ENCODE data around the gene ANGPTL8.

Gene ANGPTL8

GRCh38 chr19:11223200-11223599 lies 16.2 kb upstream of the ANGPTL8 start:
- Histone ChIP-seq H3K27me3 (ENCODE audit: low read depth, low read length) (no peaks in the 10 kb centered on the region), H3K4me3 (ENCODE audit: low read length) (no peak overlapping the region), H3K79me2 (ENCODE audit: low read length) (no peaks in the 10 kb centered on the region), H3K9ac (ENCODE audit: low read length) (no peak overlapping the region), H3K9me3 (ENCODE audit: insufficient read depth, low read length) (no peaks in the 10 kb centered on the region), H3K4me1 (ENCODE audit: low read length) (no peaks in the 10 kb centered on the region), H3K4me2 (ENCODE audit: low read length) (no peak overlapping the region), H3K36me3 (replicated peaks; ENCODE audit: low read depth, low read length) (peaks cover 11% of the 10 kb centered on the region), H3K27ac (ENCODE audit: low read length) (no peak overlapping the region), H2AFZ (ENCODE audit: low read depth, low read length) (no peak overlapping the region), H4K20me1 (ENCODE audit: insufficient read depth, low read length) (no peaks in the 10 kb centered on the region)
- TF ChIP-seq EZH2phosphoT487 (IDR thresholded peaks at IDR 0.05; ENCODE audit: low read depth) (no peak), CTCF (IDR thresholded peaks at IDR 0.05; ENCODE audit: low read depth, low read length) (no peak)

- H2AFZ ChIP-seq (ENCODE audit: low read depth, low read length): no peak overlapping the region
- H3K9me3 ChIP-seq (ENCODE audit: insufficient read depth, low read length): no peaks in the 10 kb centered on the region
- no peaks in the 10 kb centered on the region for H3K4me1 ChIP-seq (ENCODE audit: low read length)
- H3K9ac ChIP-seq (ENCODE audit: low read length): no peak overlapping the region
- no peak overlapping the region for H3K4me3 ChIP-seq (ENCODE audit: low read length)
- TF ChIP-seq EZH2phosphoT487 (IDR thresholded peaks at IDR 0.05; ENCODE audit: low read depth): no peak
- TF ChIP-seq CTCF (IDR thresholded peaks at IDR 0.05; ENCODE audit: low read depth, low read length): no peak
- no peak overlapping the region for H3K4me2 ChIP-seq (ENCODE audit: low read length)
- no peaks in the 10 kb centered on the region for H4K20me1 ChIP-seq (ENCODE audit: insufficient read depth, low read length)
- no peak overlapping the region for H3K27ac ChIP-seq (ENCODE audit: low read length)
- peaks cover 11% of the 10 kb centered on the region for H3K36me3 ChIP-seq (replicated peaks; ENCODE audit: low read depth, low read length)
- H3K27me3 ChIP-seq (ENCODE audit: low read depth, low read length): no peaks in the 10 kb centered on the region
- H3K79me2 ChIP-seq (ENCODE audit: low read length): no peaks in the 10 kb centered on the region
Measured at GRCh38 chr19:11224429-11224828, 15.0 kb upstream of the ANGPTL8 start.

GRCh38 chr19:11225172-11225571 lies 14.2 kb upstream of the ANGPTL8 start:
- H3K9me3 ChIP-seq (ENCODE audit: insufficient read depth, low read length): no peaks in the 10 kb centered on the region
- H3K4me1 ChIP-seq (ENCODE audit: low read length): no peaks in the 10 kb centered on the region
- H3K4me2 ChIP-seq (ENCODE audit: low read length): no peak overlapping the region
- no peaks in the 10 kb centered on the region for H3K79me2 ChIP-seq (ENCODE audit: low read length)
- no peak overlapping the region for H3K27ac ChIP-seq (ENCODE audit: low read length)
- no peaks in the 10 kb centered on the region for H4K20me1 ChIP-seq (ENCODE audit: insufficient read depth, low read length)
- H3K36me3 ChIP-seq (replicated peaks; ENCODE audit: low read depth, low read length): peaks cover 11% of the 10 kb centered on the region
- H2AFZ ChIP-seq (ENCODE audit: low read depth, low read length): no peak overlapping the region
- TF ChIP-seq CTCF (IDR thresholded peaks at IDR 0.05; ENCODE audit: low read depth, low read length): no peak
- no peak overlapping the region for H3K4me3 ChIP-seq (ENCODE audit: low read length)
- H3K9ac ChIP-seq (ENCODE audit: low read length): no peak overlapping the region
- no peaks in the 10 kb centered on the region for H3K27me3 ChIP-seq (ENCODE audit: low read depth, low read length)

GRCh38 chr19:11225815-11226214 lies 13.6 kb upstream of the ANGPTL8 start:
- Histone ChIP-seq H3K9ac (ENCODE audit: low read length) (no peak overlapping the region), H3K9me3 (ENCODE audit: insufficient read depth, low read length) (no peaks in the 10 kb centered on the region), H3K4me1 (ENCODE audit: low read length) (no peaks in the 10 kb centered on the region), H3K4me3 (ENCODE audit: low read length) (no peak overlapping the region), H3K27ac (ENCODE audit: low read length) (no peak overlapping the region), H4K20me1 (ENCODE audit: insufficient read depth, low read length) (no peaks in the 10 kb centered on the region), H2AFZ (ENCODE audit: low read depth, low read length) (no peak overlapping the region), H3K79me2 (ENCODE audit: low read length) (no peaks in the 10 kb centered on the region), H3K4me2 (ENCODE audit: low read length) (no peak overlapping the region), H3K27me3 (ENCODE audit: low read depth, low read length) (no peaks in the 10 kb centered on the region), H3K36me3 (replicated peaks; ENCODE audit: low read depth, low read length) (peaks cover 11% of the 10 kb centered on the region)
- TF ChIP-seq CTCF (IDR thresholded peaks at IDR 0.05; ENCODE audit: low read depth, low read length) (no peak), EZH2phosphoT487 (IDR thresholded peaks at IDR 0.05; ENCODE audit: low read depth) (no peak)
